GM23338 (cell line): Measurements from ENCODE around the gene CTNNA1. TPM values are rescaled to one million over a fixed set of nuclear protein-coding genes. Genes with fewer than 3 reads are reported as not detected.

Experiments used
- ATAC-seq: fragments of 200-7000 bp; cut with Tn5 transposase; 3 replicates; pipeline ENCODE4 v1.9.1; 2020
- DNase-seq: peaks from one replicate; pipeline ENCODE4 v3.0.0-alpha.2; 2015; ENCODE audit warnings: low spot score
- H2AFZ ChIP-seq: fragments of 200-600 bp; sonication (generic); 2 replicates; pipeline ENCODE4 v1.8.0; 2016; ENCODE audit warnings: antibody characterized with exemption, mild to moderate bottlenecking, moderate library complexity
- H3F3A ChIP-seq: fragments of 200-600 bp; sonication (generic); replicated peaks from 2 replicates; pipeline ENCODE4 v1.8.0; 2017; ENCODE audit warnings: antibody characterized with exemption, mixed run types, low read depth
- H3K27ac ChIP-seq: fragments of 200-600 bp; sonication (generic); 2 replicates; pipeline ENCODE4 v1.6.1; 2016; ENCODE audit warnings: low read depth
- H3K27me3 ChIP-seq: fragments of 200-600 bp; sonication (generic); 2 replicates; pipeline ENCODE4 v1.8.0; 2016; ENCODE audit warnings: mild to moderate bottlenecking, mixed run types, moderate library complexity; ENCODE audit not compliant: insufficient read depth
- H3K36me3 ChIP-seq: fragments of 200-600 bp; sonication (generic); 2 replicates; pipeline ENCODE4 v1.8.0; 2016; ENCODE audit warnings: mild to moderate bottlenecking; ENCODE audit not compliant: insufficient read depth
- H3K4me1 ChIP-seq: fragments of 200-600 bp; sonication (generic); 2 replicates; pipeline ENCODE4 v1.8.0; 2016; ENCODE audit warnings: mild to moderate bottlenecking, moderate library complexity; ENCODE audit not compliant: insufficient read depth
- H3K4me2 ChIP-seq: fragments of 200-600 bp; sonication (generic); 2 replicates; pipeline ENCODE4 v1.7.1; 2017; ENCODE audit warnings: mixed run types
- H3K4me3 ChIP-seq: fragments of 200-600 bp; sonication (generic); 2 replicates; pipeline ENCODE4 v1.6.1; 2016; ENCODE audit warnings: mixed run types
- H3K79me2 ChIP-seq: fragments of 200-600 bp; sonication (generic); replicated peaks from 2 replicates; pipeline ENCODE4 v1.8.0; 2017; ENCODE audit warnings: mild to moderate bottlenecking; ENCODE audit not compliant: insufficient read depth
- H3K9me2 ChIP-seq: fragments of 200-600 bp; sonication (generic); 2 replicates; pipeline ENCODE4 v1.8.0; 2017; ENCODE audit not compliant: insufficient read depth
- H4K20me1 ChIP-seq: fragments of 200-600 bp; sonication (generic); replicated peaks from 2 replicates; pipeline ENCODE4 v1.8.0; 2017; ENCODE audit warnings: mild to moderate bottlenecking; ENCODE audit not compliant: insufficient read depth
- H3K27ac Mint-ChIP-seq: 2 replicates; pipeline ENCODE4 v1.8.0; 2020; ENCODE audit warnings: inconsistent platforms, mild to moderate bottlenecking, moderate library complexity, mixed read lengths
- H3K27me3 Mint-ChIP-seq: 3 replicates; pipeline ENCODE4 v1.8.0; 2022; ENCODE audit warnings: low read depth, mild to moderate bottlenecking, moderate library complexity, mixed read lengths, inconsistent platforms; ENCODE audit not compliant: insufficient read depth, poor library complexity
- H3K36me3 Mint-ChIP-seq: 3 replicates; pipeline ENCODE4 v1.8.0; 2021; ENCODE audit warnings: low read depth, mild to moderate bottlenecking, inconsistent platforms, moderate library complexity, mixed read lengths
- H3K4me1 Mint-ChIP-seq: 3 replicates; pipeline ENCODE4 v1.8.0; 2020; ENCODE audit warnings: mild to moderate bottlenecking, inconsistent platforms, mixed read lengths
- H3K4me3 Mint-ChIP-seq: 3 replicates; pipeline ENCODE4 v1.8.0; 2021; ENCODE audit warnings: moderate library complexity, mild to moderate bottlenecking, inconsistent platforms, mixed read lengths
- H3K9me3 Mint-ChIP-seq: 3 replicates; pipeline ENCODE4 v1.8.0; 2020; ENCODE audit warnings: moderate library complexity, mild to moderate bottlenecking, inconsistent platforms, mixed read lengths
- JUNB ChIP-seq: IDR thresholded peaks from one replicate; pipeline ENCODE4 v1.6.1; 2016; ENCODE audit warnings: antibody characterized with exemption; ENCODE audit not compliant: unreplicated experiment
- POLR2AphosphoS5 ChIP-seq: IDR thresholded peaks from 2 replicates; pipeline ENCODE4 v1.6.1; 2016; ENCODE audit warnings: antibody characterized with exemption, low read depth
- STAT1 ChIP-seq: IDR thresholded peaks from one replicate; pipeline ENCODE4 v1.6.1; 2016; ENCODE audit warnings: antibody characterized with exemption; ENCODE audit not compliant: unreplicated experiment
- polyA plus RNA-seq: library from polyadenylated mRNA; unstranded; fragments of >200 nt; fragmentation: Nextera tagmentation; extraction: Ambion mirVana; gene quantifications from 2 replicates; pipeline ENCODE4 v1.2.1, GENCODE V29; 2016
- total RNA-seq: library from RNA; depleted of rRNA; stranded (reverse); fragments of >200 nt; shearing (Covaris generic); gene quantifications from 2 replicates; pipeline ENCODE4 v1.2.3, GENCODE V29; 2014
- TF ChIP-seq, protein P1 (sequence below), 2 experiments: fragments of 200-600 bp in 1 of 2; sonication (generic) in 1 of 2; conservative IDR thresholded peaks; 2 replicates each; pipeline versions ENCODE4 v1.5.1 to v1.6.1; 2016 to 2017; ENCODE audit warnings: antibody characterized with exemption in 2 of 2, low read depth in 2 of 2, mild to moderate bottlenecking in 2 of 2, moderate library complexity in 1 of 2

The CTNNA1 gene
- total and polyA plus RNA-seq, 2 experiments from 2014 or later, result 111 to 348 TPM

DNA sequence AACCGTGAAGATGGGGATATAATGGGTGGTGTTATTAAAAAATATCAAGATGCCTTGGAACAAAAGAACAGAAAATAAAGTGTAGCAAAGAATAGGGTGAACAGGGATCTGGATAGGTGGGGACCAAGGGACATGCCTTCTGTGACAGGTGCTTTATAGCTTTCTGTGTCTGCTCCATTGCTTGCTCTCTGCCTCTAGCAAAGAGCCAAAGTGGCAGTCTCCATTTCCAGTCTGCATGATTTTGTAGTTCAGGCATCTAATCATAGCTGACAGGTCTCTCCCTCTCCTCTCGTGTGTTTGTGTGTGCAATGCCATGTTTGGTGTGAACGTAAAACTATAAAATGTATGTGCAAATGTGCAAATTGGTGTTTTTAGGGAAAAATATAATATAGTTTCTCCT lies 86.9 kb downstream of the CTNNA1 start (continued):
- no peak for TF ChIP-seq STAT1

DNA sequence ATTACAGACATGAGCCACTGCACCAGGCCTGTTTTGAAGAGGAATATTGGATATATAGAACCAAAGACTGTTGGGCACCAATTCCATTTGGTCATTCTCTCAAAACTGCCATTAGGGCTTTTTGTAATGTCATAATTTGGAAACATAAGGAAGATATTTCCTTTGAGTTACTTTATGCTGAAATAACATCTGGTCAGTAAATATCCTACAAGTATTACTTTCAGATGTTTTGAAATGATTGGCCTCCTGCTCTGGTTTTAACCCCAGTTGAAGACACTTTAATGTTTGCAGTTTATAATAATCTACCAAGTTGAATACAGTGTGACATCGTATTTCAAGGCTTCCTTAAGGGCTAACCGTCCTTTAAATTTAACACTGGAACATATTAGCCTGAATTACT lies 88.3 kb downstream of the CTNNA1 start:
- Histone ChIP-seq H4K20me1 (no peaks in the 10 kb centered on the region), H3K79me2 (peaks cover 97% of the 10 kb centered on the region), H3K27me3 (no peaks in the 10 kb centered on the region), H3K27ac (no peak overlapping the region), H3K9me2 (peaks cover 4% of the 10 kb centered on the region; the same call in 1 of the 2 replicates), H3F3A (no peaks in the 10 kb centered on the region), H3K4me3 (no peak overlapping the region), H2AFZ (no peak overlapping the region), H3K36me3 (no peaks in the 10 kb centered on the region), H3K4me2 (no peak overlapping the region), H3K4me1 (peaks cover 56% of the 10 kb centered on the region)
- Mint-ChIP-seq H3K27ac (no peak overlapping the region), H3K4me3 (no peak overlapping the region), H3K36me3 (no peaks in the 10 kb centered on the region), H3K4me1 (peaks cover 51% of the 10 kb centered on the region), H3K9me3 (no peaks in the 10 kb centered on the region), H3K27me3 (no peaks in the 10 kb centered on the region)
- ATAC-seq (no peak), DNase-seq (no peak)
- TF ChIP-seq, protein P1, sequence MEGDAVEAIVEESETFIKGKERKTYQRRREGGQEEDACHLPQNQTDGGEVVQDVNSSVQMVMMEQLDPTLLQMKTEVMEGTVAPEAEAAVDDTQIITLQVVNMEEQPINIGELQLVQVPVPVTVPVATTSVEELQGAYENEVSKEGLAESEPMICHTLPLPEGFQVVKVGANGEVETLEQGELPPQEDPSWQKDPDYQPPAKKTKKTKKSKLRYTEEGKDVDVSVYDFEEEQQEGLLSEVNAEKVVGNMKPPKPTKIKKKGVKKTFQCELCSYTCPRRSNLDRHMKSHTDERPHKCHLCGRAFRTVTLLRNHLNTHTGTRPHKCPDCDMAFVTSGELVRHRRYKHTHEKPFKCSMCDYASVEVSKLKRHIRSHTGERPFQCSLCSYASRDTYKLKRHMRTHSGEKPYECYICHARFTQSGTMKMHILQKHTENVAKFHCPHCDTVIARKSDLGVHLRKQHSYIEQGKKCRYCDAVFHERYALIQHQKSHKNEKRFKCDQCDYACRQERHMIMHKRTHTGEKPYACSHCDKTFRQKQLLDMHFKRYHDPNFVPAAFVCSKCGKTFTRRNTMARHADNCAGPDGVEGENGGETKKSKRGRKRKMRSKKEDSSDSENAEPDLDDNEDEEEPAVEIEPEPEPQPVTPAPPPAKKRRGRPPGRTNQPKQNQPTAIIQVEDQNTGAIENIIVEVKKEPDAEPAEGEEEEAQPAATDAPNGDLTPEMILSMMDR (conservative IDR thresholded peaks at IDR 0.05; ENCODE audit: low read depth in 2 of 2), result no peak

DNA sequence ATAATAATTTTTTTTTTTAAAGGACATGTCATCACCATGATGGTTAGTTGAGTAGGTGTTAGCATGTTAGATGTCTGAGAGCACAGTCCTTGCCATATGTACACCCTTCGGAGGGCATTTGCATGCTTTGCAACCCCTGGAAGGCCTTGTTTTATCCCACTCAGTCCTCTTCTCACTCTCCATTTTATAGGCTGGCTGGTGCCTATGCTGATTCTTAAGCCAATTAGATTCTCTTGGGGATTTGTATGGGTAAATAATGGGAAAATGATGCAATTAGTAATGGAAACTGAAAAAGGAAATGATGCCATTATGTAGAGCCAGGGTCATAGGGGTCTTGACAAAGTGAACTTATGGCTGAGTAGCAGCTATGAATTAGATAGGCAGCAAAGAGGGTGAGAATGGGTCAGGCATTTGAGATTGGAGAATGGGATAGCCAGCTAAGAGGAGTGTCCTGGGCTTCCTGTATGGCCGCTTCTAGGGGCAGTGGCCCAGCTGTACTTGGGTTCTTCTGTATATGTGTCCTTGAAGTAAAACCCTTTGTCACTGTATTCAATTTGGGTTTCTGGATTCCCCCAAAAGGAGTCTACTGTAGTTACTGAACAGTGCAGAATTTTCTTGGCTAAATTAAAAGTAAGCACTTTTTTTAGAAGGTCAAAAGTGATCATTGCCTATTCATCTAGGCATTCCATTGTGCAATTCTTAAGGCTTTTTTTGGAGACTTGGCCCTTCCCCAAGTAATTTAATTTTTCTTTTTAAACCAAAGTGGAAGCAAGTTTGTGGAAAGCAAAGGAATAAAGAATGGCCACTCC lies 90.3 kb downstream of the CTNNA1 start:
- no peak overlapping the region for H3K4me3 ChIP-seq
- no peaks in the 10 kb centered on the region for H3K27me3 Mint-ChIP-seq
- H4K20me1 ChIP-seq, result no peaks in the 10 kb centered on the region
- H3K27ac ChIP-seq, result no peak overlapping the region
- DNase-seq (no peak), ATAC-seq (peak; percentile 50; the same call in 2 of the 3 replicates)
- peaks cover 54% of the 10 kb centered on the region for H3K4me1 Mint-ChIP-seq
- peaks cover 99% of the 10 kb centered on the region for H3K79me2 ChIP-seq
- no peaks in the 10 kb centered on the region for H3K36me3 Mint-ChIP-seq
- TF ChIP-seq STAT1, result no peak
- TF ChIP-seq JUNB, result no peak
- TF ChIP-seq, protein P1 (conservative IDR thresholded peaks at IDR 0.05; ENCODE audit: low read depth in 2 of 2), result no peak
- TF ChIP-seq POLR2AphosphoS5, result no peak
- H3K4me2 ChIP-seq, result no peak overlapping the region
- H3K9me2 ChIP-seq, result peaks cover 4% of the 10 kb centered on the region; the same call in 1 of the 2 replicates
- no peaks in the 10 kb centered on the region for H3K9me3 Mint-ChIP-seq
- H3K27ac Mint-ChIP-seq, result peak overlapping the region; percentile 9; the same call in 1 of the 2 replicates
- no peak overlapping the region for H2AFZ ChIP-seq
- H3K4me3 Mint-ChIP-seq, result no peak overlapping the region
- H3K36me3 ChIP-seq, result no peaks in the 10 kb centered on the region
- H3K4me1 ChIP-seq, result peaks cover 55% of the 10 kb centered on the region
- H3K27me3 ChIP-seq, result no peaks in the 10 kb centered on the region
- no peaks in the 10 kb centered on the region for H3F3A ChIP-seq
